Trophoblast cell (in vitro differentiated cells and primary cell): ENCODE data around the gene CARNS1.

Source experiments
- DNase-seq, 2 donors: peaks; one replicate each; pipeline ENCODE4 v3.0.0-alpha.2; 2016
- H2AFZ ChIP-seq: 2 replicates; pipeline ENCODE4 v1.6.1; 2013; ENCODE audit warnings: low read length, moderate library complexity, mild to moderate bottlenecking; ENCODE audit not compliant: insufficient read depth, poor library complexity
- H2AK5ac ChIP-seq: 2 replicates; pipeline ENCODE4 v1.6.1; 2013; ENCODE audit warnings: mild to moderate bottlenecking, low read length
- H2BK120ac ChIP-seq: 2 replicates; pipeline ENCODE4 v1.6.1; 2013; ENCODE audit warnings: low read length, mild to moderate bottlenecking, moderate library complexity; ENCODE audit not compliant: insufficient read depth, poor library complexity
- H2BK12ac ChIP-seq: 2 replicates; pipeline ENCODE4 v1.6.1; 2013; ENCODE audit warnings: mild to moderate bottlenecking, low read length, moderate library complexity
- H2BK5ac ChIP-seq: 2 replicates; pipeline ENCODE4 v1.6.1; 2013; ENCODE audit warnings: low read length, low read depth, moderate library complexity, mild to moderate bottlenecking; ENCODE audit not compliant: poor library complexity
- H3K14ac ChIP-seq: 2 replicates; pipeline ENCODE4 v1.6.1; 2013; ENCODE audit warnings: mild to moderate bottlenecking, low read length
- H3K18ac ChIP-seq: 2 replicates; pipeline ENCODE4 v1.6.1; 2013; ENCODE audit warnings: mild to moderate bottlenecking, low read length
- H3K23ac ChIP-seq: 2 replicates; pipeline ENCODE4 v1.6.1; 2013; ENCODE audit warnings: low read length
- H3K27ac ChIP-seq: 2 replicates; pipeline ENCODE4 v1.5.1; 2013; ENCODE audit warnings: low read depth, mild to moderate bottlenecking, inconsistent platforms, low read length, moderate library complexity
- H3K27me3 ChIP-seq: 2 replicates; pipeline ENCODE4 v1.6.1; 2013; ENCODE audit warnings: inconsistent platforms, mild to moderate bottlenecking, low read length, moderate library complexity; ENCODE audit not compliant: insufficient read depth
- H3K36me3 ChIP-seq, 2 experiments: 1 replicate in 1 of 2; 2 replicates in 1 of 2; pipeline ENCODE4 v1.6.1; 2013; ENCODE audit warnings: low read length in 2 of 2, mild to moderate bottlenecking in 2 of 2, moderate library complexity in 1 of 2; ENCODE audit not compliant: insufficient read depth in 2 of 2, control insufficient read depth in 1 of 2
- H3K4ac ChIP-seq: 2 replicates; pipeline ENCODE4 v1.6.1; 2013; ENCODE audit warnings: low read depth, mild to moderate bottlenecking, low read length, moderate library complexity
- H3K4me1 ChIP-seq, 2 experiments: 1 replicate in 1 of 2; 2 replicates in 1 of 2; pipeline ENCODE4 v1.6.1; 2013; ENCODE audit warnings: low read length in 2 of 2, mild to moderate bottlenecking in 2 of 2, moderate library complexity in 1 of 2; ENCODE audit not compliant: insufficient read depth in 2 of 2, control insufficient read depth in 1 of 2
- H3K4me2 ChIP-seq: 2 replicates; pipeline ENCODE4 v1.6.1; 2013; ENCODE audit warnings: inconsistent platforms, mild to moderate bottlenecking, low read length, moderate library complexity
- H3K4me3 ChIP-seq: 2 replicates; pipeline ENCODE4 v1.5.1; 2013; ENCODE audit warnings: mild to moderate bottlenecking, low read depth, low read length, inconsistent platforms
- H3K79me1 ChIP-seq: one replicate; pipeline ENCODE4 v1.6.1; 2013; ENCODE audit warnings: low read length
- H3K79me2 ChIP-seq: 2 replicates; pipeline ENCODE4 v1.6.1; 2013; ENCODE audit warnings: low read length, mild to moderate bottlenecking; ENCODE audit not compliant: control insufficient read depth, insufficient read depth, poor library complexity
- H3K9ac ChIP-seq: 2 replicates; pipeline ENCODE4 v1.6.1; 2013; ENCODE audit warnings: mild to moderate bottlenecking, low read length
- H3K9me3 ChIP-seq: 2 replicates; pipeline ENCODE4 v1.6.1; 2013; ENCODE audit warnings: low read depth, mild to moderate bottlenecking, control low read depth, inconsistent platforms, low read length; ENCODE audit not compliant: insufficient read depth
- H4K12ac ChIP-seq: 2 replicates; pipeline ENCODE4 v1.6.1; 2013; ENCODE audit warnings: low read depth, mild to moderate bottlenecking, low read length, moderate library complexity
- H4K8ac ChIP-seq: 2 replicates; pipeline ENCODE4 v1.6.1; 2013; ENCODE audit warnings: low read depth, mild to moderate bottlenecking, low read length, moderate library complexity
- H4K91ac ChIP-seq: one replicate; pipeline ENCODE4 v1.6.1; 2013; ENCODE audit warnings: low read depth, mild to moderate bottlenecking, low read length, moderate library complexity
- WGBS: extraction: QIAGEN DNeasy Blood & Tissue Kit; methylation state at CpG from one replicate; pipeline ENCODE4 v1.1.7; 2013; ENCODE audit warnings: missing lambda C conversion rate; ENCODE audit not compliant: insufficient read length, insufficient coverage; ENCODE audit errors: extremely low coverage; 5-methylcytosine and 5-hydroxymethylcytosine counted together

CARNS1 gene

GRCh38 chr11:67432655-67433349, 17.3 kb downstream of the CARNS1 start:
- Histone ChIP-seq H2AK5ac (no peak overlapping the region), H2AFZ (no peak overlapping the region), H2BK5ac (no peak overlapping the region), H3K23ac (no peak overlapping the region), H3K4me2 (no peak overlapping the region), H3K18ac (no peak overlapping the region), H3K36me3 (peaks cover 64 to 66% of the 10 kb centered on the region in 2 experiments), H4K8ac (no peak overlapping the region), H3K9ac (no peak overlapping the region), H3K9me3 (no peaks in the 10 kb centered on the region), H2BK120ac (no peak overlapping the region), H3K4ac (no peak overlapping the region), H3K79me1 (peaks cover 17% of the 10 kb centered on the region), H4K91ac (no peak overlapping the region), H3K14ac (no peak overlapping the region), H3K27me3 (no peaks in the 10 kb centered on the region), H3K4me3 (no peak overlapping the region), H4K12ac (no peak overlapping the region), H3K4me1 (peaks cover 12 to 30% of the 10 kb centered on the region in 2 experiments), H3K79me2 (peaks cover 5% of the 10 kb centered on the region), H2BK12ac (no peak overlapping the region), H3K27ac (no peak overlapping the region)
- no peak for DNase-seq
- no CpG with 5 or more reads among the region's 22 CpGs for WGBS

DNA sequence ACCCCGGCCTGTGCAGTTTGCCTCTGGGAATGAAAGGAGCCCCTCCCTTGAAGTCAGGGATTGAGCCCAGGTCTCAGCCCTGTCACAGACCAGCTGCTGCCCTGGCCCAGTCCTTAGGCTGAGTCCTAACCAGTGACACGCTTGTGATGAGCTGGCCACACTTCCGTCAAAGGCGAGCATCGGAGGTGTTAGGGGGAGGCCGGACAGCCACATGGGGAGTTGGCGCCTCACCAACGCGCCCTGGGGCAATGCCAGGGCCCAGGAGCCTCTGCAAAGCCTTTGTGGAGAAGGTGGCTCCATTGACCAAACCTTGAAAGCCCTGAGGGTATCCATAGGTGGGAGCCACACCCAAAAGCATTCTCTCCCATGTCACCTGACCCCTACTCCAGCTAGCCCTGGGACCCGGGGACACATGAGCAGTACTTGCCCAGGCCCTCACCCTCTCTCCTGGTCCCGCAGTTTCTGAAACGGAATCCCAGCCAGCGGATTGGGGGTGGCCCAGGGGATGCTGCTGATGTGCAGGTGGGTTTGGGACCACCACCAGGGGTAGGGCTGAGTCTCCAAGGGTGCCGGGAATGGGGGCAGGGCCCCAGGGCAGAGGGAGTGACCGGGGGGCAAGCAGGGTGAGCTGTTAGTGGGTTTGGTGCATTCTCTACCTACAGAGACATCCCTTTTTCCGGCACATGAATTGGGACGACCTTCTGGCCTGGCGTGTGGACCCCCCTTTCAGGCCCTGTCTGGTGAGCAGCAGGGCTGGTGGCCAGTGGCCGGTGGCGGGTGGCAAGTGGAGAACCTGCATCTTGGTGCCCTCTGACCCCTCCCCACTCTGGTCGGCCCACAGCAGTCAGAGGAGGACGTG, 18.3 kb downstream of the CARNS1 start:
- H3K18ac ChIP-seq, result no peak overlapping the region
- peaks cover under 1% of the 10 kb centered on the region for H3K79me2 ChIP-seq
- H2BK120ac ChIP-seq, result no peak overlapping the region
- no peak overlapping the region for H2AFZ ChIP-seq
- no peaks in the 10 kb centered on the region for H3K9me3 ChIP-seq
- no peak overlapping the region for H2BK12ac ChIP-seq
- no peak overlapping the region for H4K12ac ChIP-seq
- H2AK5ac ChIP-seq, result no peak overlapping the region
- H3K4me1 ChIP-seq, result peaks cover 12 to 29% of the 10 kb centered on the region in 2 experiments
- H2BK5ac ChIP-seq, result no peak overlapping the region
- no peak overlapping the region for H3K27ac ChIP-seq
- H3K4me3 ChIP-seq, result no peak overlapping the region
- no peak overlapping the region for H3K9ac ChIP-seq
- H3K14ac ChIP-seq, result no peak overlapping the region
- no peak for DNase-seq
- H4K91ac ChIP-seq, result no peak overlapping the region
- no peak overlapping the region for H4K8ac ChIP-seq
- peaks cover 71 to 74% of the 10 kb centered on the region in 2 experiments for H3K36me3 ChIP-seq
- no peak overlapping the region for H3K23ac ChIP-seq
- no peaks in the 10 kb centered on the region for H3K27me3 ChIP-seq
- no peak overlapping the region for H3K4ac ChIP-seq
- H3K4me2 ChIP-seq, result no peak overlapping the region
- H3K79me1 ChIP-seq, result peaks cover 10% of the 10 kb centered on the region
- no CpG with 5 or more reads among the region's 22 CpGs for WGBS

- H3K27ac ChIP-seq, result no peak overlapping the region
- no peak overlapping the region for H4K8ac ChIP-seq
- peaks cover 74 to 75% of the 10 kb centered on the region in 2 experiments for H3K36me3 ChIP-seq
- H2BK120ac ChIP-seq, result no peak overlapping the region
- H3K18ac ChIP-seq, result no peak overlapping the region
- no peaks in the 10 kb centered on the region for H3K9me3 ChIP-seq
- WGBS, result no CpG with 5 or more reads among the region's 23 CpGs
- H3K79me2 ChIP-seq, result no peaks in the 10 kb centered on the region
- no peak overlapping the region for H2AFZ ChIP-seq
- H4K91ac ChIP-seq, result no peak overlapping the region
- no peak overlapping the region for H3K14ac ChIP-seq
- no peak for DNase-seq
- H3K4ac ChIP-seq, result no peak overlapping the region
- no peak overlapping the region for H3K4me3 ChIP-seq
- no peak overlapping the region for H3K4me2 ChIP-seq
- no peak overlapping the region for H4K12ac ChIP-seq
- peaks cover 12 to 24% of the 10 kb centered on the region in 2 experiments for H3K4me1 ChIP-seq
- no peak overlapping the region for H3K23ac ChIP-seq
- no peak overlapping the region for H2AK5ac ChIP-seq
- H2BK5ac ChIP-seq, result no peak overlapping the region
- no peak overlapping the region for H3K9ac ChIP-seq
- peaks cover 9% of the 10 kb centered on the region for H3K79me1 ChIP-seq
- no peaks in the 10 kb centered on the region for H3K27me3 ChIP-seq
- H2BK12ac ChIP-seq, result no peak overlapping the region
Measured at GRCh38 chr11:67434395-67434881, 19.0 kb downstream of the CARNS1 start.

- no peaks in the 10 kb centered on the region for H3K27me3 ChIP-seq
- H4K8ac ChIP-seq, result no peak overlapping the region
- H3K4me2 ChIP-seq, result no peak overlapping the region
- H2AK5ac ChIP-seq, result no peak overlapping the region
- no peak overlapping the region for H2AFZ ChIP-seq
- WGBS, result no CpG with 5 or more reads among the region's 26 CpGs
- H3K79me1 ChIP-seq, result peaks cover 9% of the 10 kb centered on the region
- H3K4me1 ChIP-seq, result peaks cover 12 to 24% of the 10 kb centered on the region in 2 experiments
- H3K27ac ChIP-seq, result peak overlapping the region; percentile 80
- no peak for DNase-seq
- H4K12ac ChIP-seq, result no peak overlapping the region
- no peaks in the 10 kb centered on the region for H3K79me2 ChIP-seq
- H3K23ac ChIP-seq, result no peak overlapping the region
- no peak overlapping the region for H3K18ac ChIP-seq
- H3K14ac ChIP-seq, result no peak overlapping the region
- H4K91ac ChIP-seq, result peak overlapping the region; percentile 49
- no peak overlapping the region for H3K4ac ChIP-seq
- peaks cover 77% of the 10 kb centered on the region in 2 experiments for H3K36me3 ChIP-seq
- H3K4me3 ChIP-seq, result no peak overlapping the region
- H2BK5ac ChIP-seq, result no peak overlapping the region
- H3K9me3 ChIP-seq, result no peaks in the 10 kb centered on the region
- no peak overlapping the region for H2BK12ac ChIP-seq
- H3K9ac ChIP-seq, result no peak overlapping the region
- no peak overlapping the region for H2BK120ac ChIP-seq
Measured at GRCh38 chr11:67435031-67435726, 19.7 kb downstream of the CARNS1 start.
